CD4-positive, alpha-beta T cell (primary cell): ENCODE data around the gene RABGGTB. TPM values are rescaled to one million over a fixed set of nuclear protein-coding genes. Genes with fewer than 3 reads are reported as not detected.

Source experiments
- ATAC-seq: fragments of 200-7000 bp; cut with Tn5 transposase; one replicate; pipeline ENCODE4 v1.10.0; 2022; ENCODE audit warnings: mild to moderate bottlenecking; ENCODE audit not compliant: poor library complexity
- CTCF ChIA-PET: fragments of 350-600 bp; sonication (Branson Sonifier 250); formaldehyde crosslinking; loops from one replicate; lab custom pipeline; 2021; ENCODE audit warnings: antibody characterized with exemption, inconsistent platforms; lab: Charles Lee
- POLR2A ChIA-PET: fragments of 350-600 bp; sonication (Branson Sonifier 250); formaldehyde crosslinking; loops from one replicate; lab custom pipeline; 2021; ENCODE audit warnings: antibody characterized with exemption, inconsistent platforms; lab: Charles Lee
- DNase-seq, 14 experiments: peaks; one replicate each; pipeline ENCODE4 v3.0.0-alpha.2; 2013 to 2020; ENCODE audit warnings: mixed read lengths in 2 of 14
- H3K27ac ChIP-seq, 2 donors: one replicate each; pipeline versions ENCODE4 v1.5.1 to v1.7.0; 2013; ENCODE audit warnings: low read length in 2 of 2, low read depth in 1 of 2, mild to moderate bottlenecking in 1 of 2
- H3K27me3 ChIP-seq, 2 experiments: 1 replicate in 1 of 2; 2 replicates in 1 of 2; pipeline versions ENCODE4 v1.6.1 to v1.7.0; 2013; ENCODE audit warnings: low read length in 2 of 2, control low read depth in 1 of 2, mild to moderate bottlenecking in 1 of 2, moderate library complexity in 1 of 2; ENCODE audit not compliant: insufficient read depth in 2 of 2, control insufficient read depth in 1 of 2
- H3K36me3 ChIP-seq: one replicate; pipeline ENCODE4 v1.6.1; 2013; ENCODE audit warnings: low read length, control low read depth; ENCODE audit not compliant: insufficient read depth
- H3K4me1 ChIP-seq: one replicate; pipeline ENCODE4 v1.6.1; 2013; ENCODE audit warnings: low read length, control low read depth; ENCODE audit not compliant: insufficient read depth
- H3K4me3 ChIP-seq: one replicate; pipeline ENCODE4 v1.5.1; 2013; ENCODE audit warnings: mild to moderate bottlenecking, low read length, moderate library complexity
- H3K9me3 ChIP-seq, 2 experiments: 1 replicate in 1 of 2; 2 replicates in 1 of 2; pipeline versions ENCODE4 v1.6.1 to v1.7.0; 2013; ENCODE audit warnings: low read length in 2 of 2, mild to moderate bottlenecking in 2 of 2, control low read depth in 1 of 2, moderate library complexity in 1 of 2; ENCODE audit not compliant: control insufficient read depth in 1 of 2, insufficient read depth in 1 of 2
- H3K27ac Mint-ChIP-seq: one replicate; pipeline ENCODE4 v1.8.0; 2020; ENCODE audit warnings: mixed read lengths
- H3K27me3 Mint-ChIP-seq: one replicate; pipeline ENCODE4 v1.8.0; 2021; ENCODE audit warnings: mixed read lengths
- H3K36me3 Mint-ChIP-seq: one replicate; pipeline ENCODE4 v1.8.0; 2021; ENCODE audit warnings: low read depth, mixed read lengths
- H3K4me1 Mint-ChIP-seq: one replicate; pipeline ENCODE4 v1.8.0; 2021; ENCODE audit warnings: low read depth, mixed read lengths
- H3K4me3 Mint-ChIP-seq: one replicate; pipeline ENCODE4 v1.8.0; 2020; ENCODE audit warnings: mild to moderate bottlenecking, mixed read lengths
- H3K9me3 Mint-ChIP-seq: one replicate; pipeline ENCODE4 v1.8.0; 2020; ENCODE audit warnings: mixed read lengths
- intact Hi-C, 2 experiments: fragments of 100-400 bp; cut with DNase I in 1 of 2; cut with micrococcal nuclease in 1 of 2; formaldehyde crosslinking; loops; one replicate each; pipeline versions ENCODE4 v1.15.1 to v1.9.0; 2023 to 2025; cut with DNase I, micrococcal nuclease
- total RNA-seq, 174 experiments: library from RNA in 2 of 174; stranded (reverse) in 2 of 174; gene quantifications; one replicate each; pipeline ENCODE4 v1.2.3 and lab custom pipeline; 2021 to 2026
- TF ChIP-seq, protein P1 (sequence below): fragments of 200-600 bp; IDR thresholded peaks from one replicate; pipeline ENCODE4 v1.8.0; 2022; ENCODE audit warnings: antibody characterized with exemption, mild to moderate bottlenecking

The RABGGTB gene
- total RNA-seq, 2 experiments from 2014 or later, result 199 to 200 TPM

DNA sequence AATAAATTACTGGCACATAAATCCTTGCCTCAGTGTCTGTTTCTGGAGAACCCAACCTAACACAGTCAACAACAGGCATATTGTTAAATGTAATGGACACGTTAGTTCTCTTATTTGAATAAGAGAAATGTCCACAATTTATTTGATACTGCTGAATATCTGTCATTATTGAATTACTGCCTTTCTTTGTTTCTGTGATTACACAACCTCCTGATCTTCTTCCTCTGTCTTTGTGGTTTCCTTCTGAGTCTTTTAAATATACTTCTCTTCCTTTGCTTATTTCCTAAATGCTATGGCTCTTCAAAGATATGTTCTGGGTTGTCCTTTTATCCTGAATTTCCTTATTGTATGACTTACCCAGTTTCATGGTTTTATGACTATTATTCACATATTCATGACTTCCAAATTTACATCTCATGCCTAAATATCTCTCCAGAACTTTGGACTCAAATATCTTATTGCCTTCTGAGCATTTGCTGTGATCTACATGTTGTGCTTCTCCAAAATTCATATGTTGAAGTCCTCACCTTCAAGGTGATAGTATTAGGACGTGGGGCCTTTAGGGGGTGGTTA, 50.6 kb downstream of the RABGGTB start:
- POLR2A ChIA-PET, result no interaction called here
- no peaks in the 10 kb centered on the region for H3K36me3 ChIP-seq
- no peak overlapping the region for H3K27ac Mint-ChIP-seq
- intact Hi-C loops, result no loop called here
- H3K27me3 Mint-ChIP-seq, result no peaks in the 10 kb centered on the region
- TF ChIP-seq, protein P1, sequence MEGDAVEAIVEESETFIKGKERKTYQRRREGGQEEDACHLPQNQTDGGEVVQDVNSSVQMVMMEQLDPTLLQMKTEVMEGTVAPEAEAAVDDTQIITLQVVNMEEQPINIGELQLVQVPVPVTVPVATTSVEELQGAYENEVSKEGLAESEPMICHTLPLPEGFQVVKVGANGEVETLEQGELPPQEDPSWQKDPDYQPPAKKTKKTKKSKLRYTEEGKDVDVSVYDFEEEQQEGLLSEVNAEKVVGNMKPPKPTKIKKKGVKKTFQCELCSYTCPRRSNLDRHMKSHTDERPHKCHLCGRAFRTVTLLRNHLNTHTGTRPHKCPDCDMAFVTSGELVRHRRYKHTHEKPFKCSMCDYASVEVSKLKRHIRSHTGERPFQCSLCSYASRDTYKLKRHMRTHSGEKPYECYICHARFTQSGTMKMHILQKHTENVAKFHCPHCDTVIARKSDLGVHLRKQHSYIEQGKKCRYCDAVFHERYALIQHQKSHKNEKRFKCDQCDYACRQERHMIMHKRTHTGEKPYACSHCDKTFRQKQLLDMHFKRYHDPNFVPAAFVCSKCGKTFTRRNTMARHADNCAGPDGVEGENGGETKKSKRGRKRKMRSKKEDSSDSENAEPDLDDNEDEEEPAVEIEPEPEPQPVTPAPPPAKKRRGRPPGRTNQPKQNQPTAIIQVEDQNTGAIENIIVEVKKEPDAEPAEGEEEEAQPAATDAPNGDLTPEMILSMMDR, result no peak
- no peaks in the 10 kb centered on the region for H3K27me3 ChIP-seq
- ATAC-seq (no peak), DNase-seq (no peak)
- H3K36me3 Mint-ChIP-seq, result no peaks in the 10 kb centered on the region
- CTCF ChIA-PET, result no interaction called here
- H3K9me3 ChIP-seq, result peaks cover 0 to 3% of the 10 kb centered on the region in 2 experiments
- H3K27ac ChIP-seq, result no peak overlapping the region
- H3K9me3 Mint-ChIP-seq, result peaks cover 17% of the 10 kb centered on the region
- H3K4me1 Mint-ChIP-seq, result no peaks in the 10 kb centered on the region
- no peak overlapping the region for H3K4me3 Mint-ChIP-seq
- no peak overlapping the region for H3K4me3 ChIP-seq
- H3K4me1 ChIP-seq, result no peaks in the 10 kb centered on the region

- CTCF ChIA-PET, result no interaction called here
- ATAC-seq (no peak), DNase-seq (no peak)
- no peaks in the 10 kb centered on the region for H3K4me1 Mint-ChIP-seq
- H3K9me3 ChIP-seq, result peaks cover 0 to 3% of the 10 kb centered on the region in 2 experiments
- peaks cover 12% of the 10 kb centered on the region for H3K9me3 Mint-ChIP-seq
- no peaks in the 10 kb centered on the region for H3K36me3 Mint-ChIP-seq
- H3K27ac Mint-ChIP-seq, result no peak overlapping the region
- POLR2A ChIA-PET, result no interaction called here
- no peak overlapping the region for H3K4me3 Mint-ChIP-seq
- no peaks in the 10 kb centered on the region for H3K27me3 Mint-ChIP-seq
- intact Hi-C loops, result no loop called here
- H3K27me3 ChIP-seq, result no peaks in the 10 kb centered on the region
- TF ChIP-seq, protein P1, result no peak
- H3K4me1 ChIP-seq, result no peaks in the 10 kb centered on the region
- H3K27ac ChIP-seq, result no peak overlapping the region
- H3K4me3 ChIP-seq, result no peak overlapping the region
- H3K36me3 ChIP-seq, result no peaks in the 10 kb centered on the region
Measured at GRCh38 chr1:75838079-75838478, 52.0 kb downstream of the RABGGTB start.

GRCh38 chr1:75841421-75841820, 55.4 kb downstream of the RABGGTB start:
- TF ChIP-seq, protein P1, result no peak

More at GRCh38 chr1:75841421-75841820, 55.4 kb downstream of the RABGGTB start:
- Histone ChIP-seq H3K9me3 (peaks cover 0 to 3% of the 10 kb centered on the region in 2 experiments), H3K4me1 (no peaks in the 10 kb centered on the region), H3K27ac (no peak overlapping the region), H3K27me3 (no peaks in the 10 kb centered on the region), H3K4me3 (no peak overlapping the region), H3K36me3 (no peaks in the 10 kb centered on the region)
- intact Hi-C loops, result no loop called here
- H3K27ac Mint-ChIP-seq, result no peak overlapping the region
- no peaks in the 10 kb centered on the region for H3K4me1 Mint-ChIP-seq
- H3K9me3 Mint-ChIP-seq, result peaks cover 4% of the 10 kb centered on the region
- no peak for ATAC-seq
- H3K4me3 Mint-ChIP-seq, result no peak overlapping the region
- CTCF ChIA-PET, result no interaction called here
- no peaks in the 10 kb centered on the region for H3K36me3 Mint-ChIP-seq
- DNase-seq, result no peak
- POLR2A ChIA-PET, result no interaction called here
- no peaks in the 10 kb centered on the region for H3K27me3 Mint-ChIP-seq

Other genes starting within 250 kb of the RABGGTB start
- not detected for gene SLC44A5, start 175.1 kb upstream of the RABGGTB start, total RNA-seq
- gene ACADM, start 61.5 kb upstream of the RABGGTB start, total RNA-seq, result 1 to 10 TPM; 3.5 to 4.7 TPM
- gene MSH4, start 10.6 kb downstream of the RABGGTB start, total RNA-seq, result under 1 TPM; 0.25 to 0.31 TPM
- not detected for gene ASB17, start 146.1 kb downstream of the RABGGTB start, total RNA-seq